Fibroblast of mammary gland (primary cell): ENCODE measurements around the gene HRC.
A peak's percentile ranks its signal among the peaks of the same experiment; 100 is the strongest.

ENCODE experiments used
- DNase-seq: peaks from one replicate; pipeline ENCODE4 v3.0.0-alpha.2; 2010; ENCODE audit warnings: low read depth
- H3K4me3 ChIP-seq: 2 replicates; pipeline ENCODE4 v1.5.1; 2011; ENCODE audit warnings: low read depth, mild to moderate bottlenecking, low read length, moderate library complexity; ENCODE audit not compliant: control insufficient read depth
- CTCF ChIP-seq: conservative IDR thresholded peaks from 2 replicates; pipeline ENCODE4 v1.5.1; 2011; ENCODE audit warnings: low read depth, low read length, inconsistent platforms; ENCODE audit not compliant: control insufficient read depth, insufficient read depth

HRC gene

GRCh38 chr19:49135686-49136085 is 19.5 kb downstream of the HRC start:
- no peak for TF ChIP-seq CTCF
- no peak for DNase-seq
- H3K4me3 ChIP-seq: no peak overlapping the region

GRCh38 chr19:49133621-49134454 is 21.4 kb downstream of the HRC start:
- peak overlapping the region; percentile 3 for H3K4me3 ChIP-seq
- TF ChIP-seq CTCF: no peak
- DNase-seq: peak; percentile 66

- DNase-seq: no peak
- H3K4me3 ChIP-seq: no peak overlapping the region
These were observed 22.1 kb downstream of the HRC start for GRCh38 chr19:49132974-49133609.

GRCh38 chr19:49130325-49130724 is 24.9 kb downstream of the HRC start:
- H3K4me3 ChIP-seq: no peak overlapping the region
- no peak for TF ChIP-seq CTCF
- DNase-seq: no peak

More at GRCh38 chr19:49132974-49133609, 22.1 kb downstream of the HRC start:
- no peak for TF ChIP-seq CTCF

GRCh38 chr19:49129238-49129583 is 26.0 kb downstream of the HRC start:
- TF ChIP-seq CTCF: no peak
- no peak for DNase-seq
- no peak overlapping the region for H3K4me3 ChIP-seq

GRCh38 chr19:49128545-49129237 is 26.5 kb downstream of the HRC start:
- H3K4me3 ChIP-seq: peak overlapping the region; percentile 51
- no peak for DNase-seq
- TF ChIP-seq CTCF: no peak
